ENCODE measurements around the gene GPR15.

The GPR15 gene

DNA sequence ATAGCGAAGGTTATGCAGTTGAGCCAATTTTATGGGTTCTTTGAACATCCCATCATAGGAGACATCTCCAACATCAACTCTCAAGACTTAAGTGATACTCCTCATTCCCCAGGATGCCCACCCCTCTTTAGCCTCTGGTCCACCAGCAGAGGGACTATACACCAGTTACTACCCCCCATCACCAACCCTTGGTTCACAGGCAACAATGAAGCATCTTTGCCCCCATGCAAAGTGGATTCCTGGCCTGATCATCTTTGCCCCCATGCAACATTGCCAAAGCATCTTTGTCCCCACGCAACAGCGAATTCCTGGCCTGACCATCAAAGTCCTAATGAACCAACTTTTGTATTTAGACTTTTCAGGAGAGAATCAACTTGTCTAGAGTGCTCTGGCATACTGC, 19.1 kb downstream of the GPR15 start:
- H3K4me3 ChIP-seq (ENCODE audit: extremely low read depth, insufficient read depth, low read length, poor library complexity, severe bottlenecking): no peak overlapping the region
- no peak overlapping the region for H3K27ac ChIP-seq (ENCODE audit: low read depth, low read length, severe bottlenecking)
- H3K36me3 ChIP-seq (ENCODE audit: control insufficient read depth, insufficient read depth, low read length): no peaks in the 10 kb centered on the region
- 90 to 100% methylated on average over 2 of the region's 3 CpGs for WGBS, 2 experiments (ENCODE audit: insufficient coverage in 2 of 2)
- no peaks in the 10 kb centered on the region for H3K4me1 ChIP-seq (ENCODE audit: control insufficient read depth, insufficient read depth, low read length, poor library complexity, severe bottlenecking)
- no peaks in the 10 kb centered on the region for H3K9me3 ChIP-seq (ENCODE audit: control insufficient read depth, low read length)

DNA sequence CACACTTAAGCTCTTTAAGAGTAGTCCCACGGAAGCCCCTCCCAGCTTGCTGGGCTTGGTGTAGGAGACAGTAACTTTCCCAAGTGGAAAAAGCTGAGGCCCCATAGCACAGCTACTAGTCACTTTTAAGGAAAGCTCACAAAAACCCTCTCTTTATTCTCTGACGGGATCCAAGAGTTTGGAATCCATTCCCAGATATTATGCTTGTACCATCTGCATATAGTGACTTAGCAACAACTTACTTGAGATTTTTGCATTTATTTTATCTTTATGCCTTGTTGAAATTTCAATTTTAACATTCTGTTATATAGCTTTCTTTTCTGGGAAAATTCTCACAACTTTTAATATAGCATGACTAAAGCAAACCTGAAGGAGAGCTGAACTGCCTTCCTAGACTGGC, 19.5 kb downstream of the GPR15 start:
- no peak overlapping the region for H3K4me3 ChIP-seq (ENCODE audit: extremely low read depth, insufficient read depth, low read length, poor library complexity, severe bottlenecking)
- no peaks in the 10 kb centered on the region for H3K4me1 ChIP-seq (ENCODE audit: control insufficient read depth, insufficient read depth, low read length, poor library complexity, severe bottlenecking)
- no peak overlapping the region for H3K27ac ChIP-seq (ENCODE audit: low read depth, low read length, severe bottlenecking)
- H3K9me3 ChIP-seq (ENCODE audit: control insufficient read depth, low read length): no peaks in the 10 kb centered on the region
- WGBS, 2 experiments (ENCODE audit: insufficient coverage in 2 of 2): 100% methylated on average over 1 of the region's 2 CpGs; no CpG with 5 or more reads in 1 of the 2 experiments
- no peaks in the 10 kb centered on the region for H3K36me3 ChIP-seq (ENCODE audit: control insufficient read depth, insufficient read depth, low read length)

DNA sequence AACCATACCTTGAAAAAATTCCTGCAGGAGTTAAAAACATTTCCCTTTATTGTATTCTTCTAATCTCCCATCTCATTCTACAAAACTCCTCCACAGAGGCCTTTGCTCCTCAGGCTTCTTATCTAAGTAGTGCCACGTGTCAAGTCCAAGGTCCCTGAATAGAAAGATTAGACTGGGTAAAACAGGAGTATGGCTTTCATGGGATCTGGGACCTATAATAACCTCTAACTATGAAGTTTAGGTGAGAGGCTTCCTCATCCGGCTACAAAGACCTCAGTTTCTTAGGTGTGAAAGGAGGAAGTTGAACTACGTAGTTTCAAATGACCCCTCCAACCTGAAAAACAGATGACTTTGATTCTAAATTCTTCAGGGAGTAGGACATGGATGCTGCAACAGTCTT, 20.0 kb downstream of the GPR15 start:
- no CpG with 5 or more reads among the region's 3 CpGs for WGBS, 2 experiments (ENCODE audit: insufficient coverage in 2 of 2)
- Histone ChIP-seq H3K27ac (ENCODE audit: low read depth, low read length, severe bottlenecking) (no peak overlapping the region), H3K4me1 (ENCODE audit: control insufficient read depth, insufficient read depth, low read length, poor library complexity, severe bottlenecking) (no peaks in the 10 kb centered on the region), H3K4me3 (ENCODE audit: extremely low read depth, insufficient read depth, low read length, poor library complexity, severe bottlenecking) (no peak overlapping the region), H3K36me3 (ENCODE audit: control insufficient read depth, insufficient read depth, low read length) (no peaks in the 10 kb centered on the region), H3K9me3 (ENCODE audit: control insufficient read depth, low read length) (no peaks in the 10 kb centered on the region)

DNA sequence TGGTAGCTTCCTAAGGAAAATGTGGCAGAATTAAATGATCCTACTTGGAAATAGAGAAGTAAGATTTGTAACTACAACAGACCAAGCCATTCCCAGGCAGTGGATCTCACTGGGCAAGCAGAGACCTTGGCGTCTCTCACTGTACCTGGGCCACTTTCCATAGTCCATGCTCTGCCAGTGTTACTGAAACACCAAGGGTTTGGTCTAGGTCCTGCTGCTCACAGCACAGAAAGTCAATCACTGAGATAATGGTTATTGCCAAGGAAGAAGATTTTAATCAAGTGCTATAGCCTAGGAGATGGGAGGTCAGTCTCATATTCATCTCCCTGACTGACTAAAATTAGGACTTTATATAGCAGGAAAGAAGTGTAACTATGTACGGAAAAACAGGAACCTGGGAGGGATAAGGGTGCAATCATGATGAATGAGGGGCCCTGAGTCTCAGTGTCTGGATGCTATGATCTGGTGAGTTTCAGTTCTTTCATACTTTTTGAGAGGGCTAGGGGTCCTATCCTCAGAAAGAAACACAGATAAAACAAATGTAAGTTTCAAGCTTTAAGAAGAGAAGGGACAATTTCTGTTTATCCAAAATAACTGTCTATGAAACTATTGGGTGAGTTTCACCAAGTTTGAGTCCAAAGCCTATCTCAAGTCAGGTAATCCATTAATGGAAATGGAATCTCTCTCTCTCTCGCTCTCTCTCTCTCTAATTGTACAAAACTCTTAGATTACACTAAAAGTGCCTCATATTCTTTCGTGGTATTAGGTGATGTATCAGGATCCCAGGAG, 20.6 kb downstream of the GPR15 start:
- H3K4me1 ChIP-seq (ENCODE audit: control insufficient read depth, insufficient read depth, low read length, poor library complexity, severe bottlenecking): no peaks in the 10 kb centered on the region
- H3K27ac ChIP-seq (ENCODE audit: low read depth, low read length, severe bottlenecking): no peak overlapping the region
- no peak overlapping the region for H3K4me3 ChIP-seq (ENCODE audit: extremely low read depth, insufficient read depth, low read length, poor library complexity, severe bottlenecking)
- 33 to 59% methylated on average over 1 to 2 of the region's 4 CpGs for WGBS, 2 experiments (ENCODE audit: insufficient coverage in 2 of 2)
- H3K36me3 ChIP-seq (ENCODE audit: control insufficient read depth, insufficient read depth, low read length): no peaks in the 10 kb centered on the region
- H3K9me3 ChIP-seq (ENCODE audit: control insufficient read depth, low read length): no peaks in the 10 kb centered on the region

DNA sequence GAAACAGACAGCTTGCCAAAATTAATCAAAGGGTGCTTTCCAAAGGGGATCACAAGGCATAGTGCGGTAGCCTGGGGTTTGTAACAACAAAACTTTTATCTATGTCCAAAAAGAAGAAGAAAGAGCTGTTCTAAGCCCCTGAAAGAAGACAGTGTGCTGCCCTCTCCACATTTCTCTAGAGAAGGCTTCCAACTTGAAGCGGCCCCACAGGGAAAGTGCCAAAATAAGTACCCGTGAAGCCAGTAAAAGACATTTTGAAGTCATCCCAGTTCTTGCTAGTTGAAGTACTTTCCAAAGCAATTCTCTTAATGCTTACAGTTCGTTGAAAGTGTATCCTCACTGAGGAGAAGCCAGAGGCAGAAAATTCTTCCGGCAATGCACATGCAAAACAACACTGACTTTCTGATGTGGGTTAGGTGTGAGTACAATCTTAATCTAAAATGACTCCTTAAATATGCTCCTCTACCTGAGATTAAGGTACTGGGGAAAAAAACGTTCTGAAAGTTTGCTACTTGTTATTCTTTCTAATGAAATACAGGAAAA, 21.3 kb downstream of the GPR15 start:
- no peak overlapping the region for H3K27ac ChIP-seq (ENCODE audit: low read depth, low read length, severe bottlenecking)
- no peaks in the 10 kb centered on the region for H3K9me3 ChIP-seq (ENCODE audit: control insufficient read depth, low read length)
- WGBS, 2 experiments (ENCODE audit: insufficient coverage in 2 of 2): 90 to 93% methylated on average over 2 to 3 of the region's 6 CpGs
- H3K4me3 ChIP-seq (ENCODE audit: extremely low read depth, insufficient read depth, low read length, poor library complexity, severe bottlenecking): no peak overlapping the region
- no peaks in the 10 kb centered on the region for H3K4me1 ChIP-seq (ENCODE audit: control insufficient read depth, insufficient read depth, low read length, poor library complexity, severe bottlenecking)
- no peaks in the 10 kb centered on the region for H3K36me3 ChIP-seq (ENCODE audit: control insufficient read depth, insufficient read depth, low read length)

DNA sequence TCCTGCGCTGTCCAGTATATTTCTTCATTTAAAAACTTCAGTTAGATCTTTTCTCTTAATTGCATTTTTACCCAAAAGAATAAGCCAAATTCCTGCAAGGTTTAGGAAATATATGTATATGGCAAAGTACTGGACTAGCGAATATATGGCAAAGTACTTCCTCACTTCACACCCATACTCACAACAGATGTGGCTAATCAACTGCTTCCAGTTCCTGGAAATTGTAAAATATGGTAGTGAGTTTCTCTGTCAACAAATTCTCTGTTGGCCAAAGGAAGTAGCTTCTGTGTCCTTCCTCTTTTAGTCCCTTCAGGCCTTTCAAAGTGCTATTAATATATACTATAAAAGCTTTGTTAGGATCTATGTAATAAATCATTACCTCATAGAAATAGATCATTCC, 22.0 kb downstream of the GPR15 start:
- 100% methylated on average over 1 of the region's 2 CpGs; no CpG with 5 or more reads in 1 of the 2 experiments for WGBS, 2 experiments (ENCODE audit: insufficient coverage in 2 of 2)
- H3K36me3 ChIP-seq (ENCODE audit: control insufficient read depth, insufficient read depth, low read length): no peaks in the 10 kb centered on the region

DNA sequence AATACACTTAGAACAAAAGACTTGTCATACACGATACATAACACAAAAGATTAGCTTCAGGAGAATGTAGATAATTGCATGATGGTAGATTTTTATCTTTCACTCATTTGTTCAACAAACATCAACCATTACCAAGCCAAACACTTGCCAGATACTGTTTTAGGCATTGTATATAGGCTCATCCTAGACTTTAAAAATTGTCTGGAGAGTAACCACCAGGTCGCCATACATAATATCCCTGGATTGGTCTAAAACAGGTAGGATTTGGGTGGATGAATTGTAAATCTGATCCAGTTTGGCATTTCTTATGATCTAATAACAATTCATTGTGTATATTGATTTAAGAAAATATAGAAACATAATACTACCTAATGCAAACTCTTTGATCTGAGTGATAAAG, 22.8 kb downstream of the GPR15 start:
- no peak overlapping the region for H3K27ac ChIP-seq (ENCODE audit: low read depth, low read length, severe bottlenecking)
- no peak overlapping the region for H3K4me3 ChIP-seq (ENCODE audit: extremely low read depth, insufficient read depth, low read length, poor library complexity, severe bottlenecking)
- H3K36me3 ChIP-seq (ENCODE audit: control insufficient read depth, insufficient read depth, low read length): no peaks in the 10 kb centered on the region
- H3K4me1 ChIP-seq (ENCODE audit: control insufficient read depth, insufficient read depth, low read length, poor library complexity, severe bottlenecking): no peaks in the 10 kb centered on the region
- H3K9me3 ChIP-seq (ENCODE audit: control insufficient read depth, low read length): no peaks in the 10 kb centered on the region
- no CpG with 5 or more reads among the region's 2 CpGs for WGBS, 2 experiments (ENCODE audit: insufficient coverage in 2 of 2)

More for the DNA sequence above, 22.0 kb downstream of the GPR15 start:
- no peak overlapping the region for H3K27ac ChIP-seq (ENCODE audit: low read depth, low read length, severe bottlenecking)
- no peaks in the 10 kb centered on the region for H3K4me1 ChIP-seq (ENCODE audit: control insufficient read depth, insufficient read depth, low read length, poor library complexity, severe bottlenecking)
- no peak overlapping the region for H3K4me3 ChIP-seq (ENCODE audit: extremely low read depth, insufficient read depth, low read length, poor library complexity, severe bottlenecking)
- H3K9me3 ChIP-seq (ENCODE audit: control insufficient read depth, low read length): no peaks in the 10 kb centered on the region

DNA sequence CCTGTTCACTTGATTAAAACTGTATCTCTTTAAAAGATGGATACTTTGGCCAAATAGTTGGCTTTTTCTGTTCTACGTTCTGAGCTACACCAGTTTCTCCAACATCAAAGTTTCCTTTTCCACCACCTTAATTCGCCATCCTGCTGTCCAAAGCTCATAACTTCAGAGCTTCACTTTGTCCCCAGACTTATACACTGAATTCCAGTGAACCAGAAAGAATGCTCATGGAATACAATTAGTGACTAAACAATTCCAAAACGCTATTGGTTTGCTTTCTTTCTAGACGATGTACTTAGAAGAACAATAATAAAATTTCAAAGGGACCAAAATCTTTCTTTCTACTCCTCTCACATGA, 23.2 kb downstream of the GPR15 start:
- no peak overlapping the region for H3K4me3 ChIP-seq (ENCODE audit: extremely low read depth, insufficient read depth, low read length, poor library complexity, severe bottlenecking)
- 20 to 92% methylated on average over 1 of the region's 4 CpGs for WGBS, 2 experiments (ENCODE audit: insufficient coverage in 2 of 2)
- no peaks in the 10 kb centered on the region for H3K36me3 ChIP-seq (ENCODE audit: control insufficient read depth, insufficient read depth, low read length)
- H3K4me1 ChIP-seq (ENCODE audit: control insufficient read depth, insufficient read depth, low read length, poor library complexity, severe bottlenecking): no peaks in the 10 kb centered on the region
- no peaks in the 10 kb centered on the region for H3K9me3 ChIP-seq (ENCODE audit: control insufficient read depth, low read length)
- H3K27ac ChIP-seq (ENCODE audit: low read depth, low read length, severe bottlenecking): no peak overlapping the region

DNA sequence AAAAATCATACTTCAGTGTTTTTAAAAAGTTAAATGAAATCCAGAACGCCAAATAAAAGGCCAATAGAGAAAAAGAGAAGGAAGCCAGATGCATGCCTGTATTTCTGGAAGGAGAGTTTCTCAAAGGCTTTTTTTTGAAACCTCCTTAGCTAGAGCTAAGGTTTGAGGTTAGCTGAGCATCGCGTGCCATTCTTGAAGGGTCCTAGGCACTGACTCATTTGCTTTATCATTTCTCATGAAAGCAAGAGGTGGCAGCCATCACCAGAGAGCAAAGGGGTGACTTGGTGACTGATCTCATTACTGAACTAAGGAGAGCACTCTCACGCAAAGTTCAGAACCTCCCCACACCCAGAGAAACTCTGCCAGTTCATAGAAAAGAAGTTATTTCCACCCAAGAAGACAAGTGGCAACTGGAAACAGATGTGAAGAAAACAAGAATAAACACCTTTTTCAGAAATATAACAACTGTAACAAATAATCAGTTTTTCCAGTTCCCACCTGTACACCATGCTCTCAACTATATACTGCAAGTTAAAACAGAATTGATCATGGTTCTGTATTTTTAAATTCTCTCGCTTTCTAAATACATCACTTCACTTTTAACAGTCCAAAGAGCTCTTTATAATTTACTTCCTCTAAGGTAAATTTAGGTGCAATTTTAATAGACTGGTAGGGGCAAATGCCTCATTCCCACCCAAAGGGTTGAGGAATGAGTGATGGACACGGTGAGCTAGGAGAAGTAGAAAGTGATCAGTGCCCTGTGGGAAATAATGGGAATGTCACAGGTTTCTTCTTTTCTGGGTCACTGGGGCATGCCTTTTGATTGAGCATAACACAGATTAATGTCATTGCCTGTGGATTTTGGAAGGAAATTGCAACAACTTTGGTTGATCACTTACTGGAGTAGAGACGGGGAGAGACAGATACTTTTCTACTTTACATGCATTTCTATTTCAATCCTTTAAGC, 24.7 kb downstream of the GPR15 start:
- H3K27ac ChIP-seq (ENCODE audit: low read depth, low read length, severe bottlenecking): no peak overlapping the region

DNA sequence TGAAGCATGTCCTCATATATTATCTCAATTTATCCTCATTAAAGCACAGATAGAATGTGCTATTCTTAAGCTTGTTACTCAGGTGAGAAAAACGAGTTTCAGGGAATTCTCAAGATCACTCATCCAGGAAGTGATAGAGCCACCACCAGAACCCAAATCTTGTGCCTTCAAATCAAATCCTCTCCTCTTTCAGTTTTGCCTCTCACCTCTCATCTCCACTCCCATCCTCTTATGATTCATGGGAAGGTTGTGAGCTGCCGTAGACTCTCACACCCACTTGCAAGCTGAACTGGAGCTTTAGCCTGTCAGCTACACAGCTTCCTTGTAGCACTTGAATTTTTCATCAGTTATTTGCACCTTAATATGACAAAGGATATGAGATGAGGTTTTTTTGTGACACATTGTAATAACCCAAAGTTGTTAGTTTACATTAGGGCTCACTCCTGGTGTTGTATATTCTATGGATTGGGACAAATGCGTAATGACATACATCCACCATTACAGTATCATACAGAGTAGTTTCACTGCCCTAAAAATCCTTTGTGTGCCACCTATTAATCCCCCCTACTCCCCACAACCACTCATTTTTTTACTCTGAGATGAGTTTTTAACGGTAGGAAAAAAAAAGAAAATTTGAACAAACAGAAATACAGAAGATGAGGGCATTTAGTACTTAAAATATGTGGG, 25.7 kb downstream of the GPR15 start:
- Histone ChIP-seq H3K36me3 (ENCODE audit: control insufficient read depth, insufficient read depth, low read length) (no peaks in the 10 kb centered on the region), H3K27ac (ENCODE audit: low read depth, low read length, severe bottlenecking) (no peak overlapping the region), H3K4me1 (ENCODE audit: control insufficient read depth, insufficient read depth, low read length, poor library complexity, severe bottlenecking) (no peaks in the 10 kb centered on the region), H3K9me3 (ENCODE audit: control insufficient read depth, low read length) (no peaks in the 10 kb centered on the region), H3K4me3 (ENCODE audit: extremely low read depth, insufficient read depth, low read length, poor library complexity, severe bottlenecking) (no peak overlapping the region)
- 76 to 100% methylated on average over 1 to 2 of the region's 4 CpGs for WGBS, 2 experiments (ENCODE audit: insufficient coverage in 2 of 2)

More for the DNA sequence above, 24.7 kb downstream of the GPR15 start:
- H3K4me3 ChIP-seq (ENCODE audit: extremely low read depth, insufficient read depth, low read length, poor library complexity, severe bottlenecking): no peak overlapping the region
- H3K36me3 ChIP-seq (ENCODE audit: control insufficient read depth, insufficient read depth, low read length): no peaks in the 10 kb centered on the region
- H3K4me1 ChIP-seq (ENCODE audit: control insufficient read depth, insufficient read depth, low read length, poor library complexity, severe bottlenecking): no peaks in the 10 kb centered on the region
- no peaks in the 10 kb centered on the region for H3K9me3 ChIP-seq (ENCODE audit: control insufficient read depth, low read length)
- 81 to 90% methylated on average over 3 to 4 of the region's 7 CpGs for WGBS, 2 experiments (ENCODE audit: insufficient coverage in 2 of 2)
